Putamen (tissue), 1 donor: ENCODE measurements around the gene PPP4R4.
"Not testable (repeated sequence)": the region's sequence is repeated elsewhere in the genome, so short reads cannot be mapped to it uniquely, and the experiment has no call there.

Source experiments
- DNase-seq: peaks from one replicate; pipeline ENCODE4 v3.0.0-alpha.2; 2016; ENCODE audit warnings: low spot score

The PPP4R4 gene

DNA sequence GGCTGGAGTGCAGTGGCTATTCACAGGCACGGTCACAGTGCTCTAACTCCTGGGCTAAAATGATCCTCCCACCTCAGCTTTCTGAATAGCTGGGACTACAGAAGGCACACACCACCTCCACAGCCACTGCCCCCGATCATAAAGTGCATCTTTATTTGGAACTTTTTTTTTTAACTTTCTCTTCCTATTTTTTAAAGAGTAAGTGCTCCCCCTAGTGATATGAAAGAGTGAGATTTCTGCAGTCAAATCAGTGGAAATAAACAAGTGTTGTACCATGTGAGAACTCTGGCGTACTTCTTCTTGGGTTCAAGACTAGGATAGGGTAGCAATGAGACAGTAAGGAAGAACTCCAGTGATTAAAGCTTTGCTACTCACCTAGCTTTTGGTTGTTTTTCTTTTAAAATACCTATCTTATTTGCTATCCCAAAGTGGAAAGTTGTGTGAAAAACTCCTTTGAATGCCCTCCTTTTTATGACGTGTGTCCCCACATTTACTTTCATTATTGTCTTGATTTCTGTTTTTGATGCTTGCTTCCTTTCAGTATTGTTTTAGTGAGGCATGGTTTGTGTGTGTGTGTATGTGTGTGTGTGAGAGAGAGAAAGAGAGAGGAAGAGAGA is 6.6 kb downstream of the PPP4R4 start:
- no peak for DNase-seq

DNA sequence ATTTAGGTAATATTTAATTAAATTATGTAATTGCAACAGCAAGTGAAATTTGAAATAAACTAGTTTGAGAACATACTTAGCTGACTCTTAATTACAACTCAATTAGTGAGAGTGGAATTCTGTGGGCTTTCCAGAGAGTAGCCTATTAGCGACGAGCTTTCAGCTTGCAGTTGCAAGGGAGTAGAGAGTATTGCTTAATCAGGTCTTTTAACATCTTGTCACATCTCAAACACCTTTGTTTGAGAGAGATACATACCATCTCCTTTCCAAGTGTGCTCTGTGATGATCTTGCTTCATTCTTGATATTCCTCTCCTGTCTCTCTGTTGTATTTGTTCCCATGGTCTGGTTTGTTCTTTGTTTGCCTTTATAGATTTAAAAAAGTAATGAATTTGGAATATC is 7.7 kb downstream of the PPP4R4 start:
- no peak for DNase-seq

DNA sequence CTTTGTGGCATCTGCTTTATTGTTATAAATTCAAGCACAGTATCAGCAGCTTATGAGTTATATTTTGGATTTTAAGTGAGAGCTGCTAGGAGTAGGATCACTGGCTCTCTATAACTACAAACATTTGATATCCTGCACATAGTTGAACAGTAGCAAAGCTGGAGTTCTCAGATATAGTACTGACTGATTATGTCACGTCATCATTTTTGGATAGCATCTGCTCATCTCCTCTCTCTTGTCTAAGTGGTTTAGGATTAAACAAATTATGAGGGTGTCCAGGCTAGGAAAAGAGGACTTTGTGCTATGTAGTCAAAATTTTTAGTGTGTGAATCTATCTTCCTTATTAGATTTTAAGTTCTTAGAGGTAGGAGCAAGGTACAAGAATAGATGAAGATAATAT is 18.4 kb downstream of the PPP4R4 start:
- DNase-seq = no peak

DNA sequence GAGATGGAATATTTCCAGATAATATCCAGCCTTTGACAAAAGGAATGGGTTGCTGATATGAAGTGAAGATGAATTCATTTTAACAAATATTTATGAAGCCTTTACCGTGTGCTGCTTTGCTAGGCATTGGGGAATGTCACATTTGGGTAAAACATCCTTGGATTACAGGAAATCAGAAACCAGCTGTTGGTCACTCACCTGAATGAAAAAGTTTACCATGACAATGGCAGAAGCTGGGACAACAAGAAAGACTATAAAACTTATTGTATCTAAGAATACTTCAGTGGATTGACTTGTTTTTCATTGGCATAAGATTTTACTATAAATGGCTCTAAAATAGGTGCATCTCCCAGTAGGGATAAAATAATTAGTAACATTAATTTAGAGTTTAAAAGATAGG is 19.7 kb downstream of the PPP4R4 start:
- no peak for DNase-seq

DNA sequence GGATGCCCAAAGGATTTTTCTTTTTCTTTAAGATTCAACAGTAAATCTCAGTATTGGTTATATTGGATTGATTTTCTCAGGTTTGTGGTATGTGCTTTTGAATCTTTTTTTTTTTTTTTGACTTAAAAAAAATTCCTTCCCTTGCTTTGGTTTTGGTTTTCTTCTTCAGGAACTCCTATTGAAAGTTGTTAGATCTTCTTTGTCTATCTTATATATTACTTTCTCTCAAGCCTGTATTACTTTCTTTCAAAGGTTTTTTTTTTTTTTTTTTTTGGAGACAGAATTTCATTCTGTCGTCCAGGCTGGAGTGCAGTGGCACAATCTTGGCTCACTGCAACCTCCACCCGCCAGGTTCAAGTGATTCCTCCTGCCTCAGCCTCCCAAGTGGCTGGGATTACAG is 21.9 kb downstream of the PPP4R4 start:
- DNase-seq = no peak

DNA sequence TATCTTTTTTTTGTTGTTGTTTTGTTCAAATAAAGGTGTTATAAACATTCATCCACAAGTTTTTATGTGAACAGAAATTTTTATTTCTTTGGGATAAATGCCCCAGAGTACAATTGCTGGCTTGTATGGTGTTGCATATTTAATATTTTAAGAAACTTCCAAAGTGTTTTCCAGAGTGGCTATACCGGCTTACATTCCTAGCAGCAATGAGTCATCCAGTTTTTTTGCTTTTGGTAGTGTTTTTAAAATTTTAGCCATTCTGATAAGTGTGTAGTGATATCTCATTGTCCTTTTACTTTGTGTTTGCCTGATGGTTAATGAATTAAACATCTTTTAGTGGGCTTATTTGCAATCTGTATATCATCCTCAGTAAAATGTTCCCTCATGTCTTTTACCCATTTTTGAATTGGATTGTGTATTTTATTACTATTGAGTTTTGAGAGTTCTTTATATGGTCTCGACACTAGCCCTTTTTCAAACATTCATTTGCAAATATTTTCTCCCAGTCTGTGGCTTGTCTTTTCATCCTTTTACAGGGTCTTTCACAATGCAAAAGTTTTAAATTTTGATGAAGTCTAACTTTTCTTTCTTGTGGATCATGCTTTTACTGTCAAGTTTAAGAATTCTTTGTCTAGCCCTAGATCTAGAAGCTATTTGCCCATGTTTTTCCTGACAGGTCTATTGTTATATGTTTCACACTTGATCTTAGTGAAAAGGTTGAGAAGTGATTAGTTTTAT is 29.5 kb downstream of the PPP4R4 start:
- no peak for DNase-seq

DNA sequence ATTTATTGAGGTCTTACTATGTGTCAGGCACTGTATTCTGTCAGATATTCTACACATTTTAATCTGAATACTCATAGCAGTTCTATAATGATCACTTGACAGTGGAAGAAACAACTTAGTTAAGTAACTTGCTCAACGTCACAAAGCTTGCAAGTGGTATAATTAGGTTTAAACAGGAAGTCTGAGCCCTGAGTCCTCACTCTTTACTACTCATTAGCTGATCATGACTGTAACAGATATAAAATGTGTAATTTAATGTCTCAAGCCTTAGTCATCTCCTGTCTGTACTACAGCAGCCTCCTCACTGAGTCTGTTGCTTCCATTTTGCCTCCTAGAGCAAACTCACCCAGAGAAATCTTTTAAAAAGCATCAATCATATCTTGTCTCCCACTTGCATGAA is 38.9 kb downstream of the PPP4R4 start:
- DNase-seq = no peak

DNA sequence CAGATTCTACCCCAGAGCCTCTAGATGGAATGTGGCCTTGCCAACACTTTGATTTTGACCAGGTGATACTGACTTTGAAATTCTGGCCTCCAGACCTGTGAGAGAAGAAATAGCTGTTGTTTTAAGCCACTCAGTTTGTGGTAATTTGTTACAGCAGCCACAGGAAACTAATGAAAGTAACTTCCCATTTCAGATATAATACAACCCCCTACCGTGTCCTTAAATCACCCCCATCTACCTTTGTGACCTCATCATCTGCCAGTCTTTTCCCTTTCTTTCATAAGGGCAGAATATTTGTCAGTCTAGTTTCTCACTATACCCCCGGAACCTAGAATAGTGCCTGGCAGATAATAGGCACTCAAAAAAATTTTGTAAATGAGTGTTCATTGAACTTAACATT is 39.6 kb downstream of the PPP4R4 start:
- DNase-seq = no peak

DNA sequence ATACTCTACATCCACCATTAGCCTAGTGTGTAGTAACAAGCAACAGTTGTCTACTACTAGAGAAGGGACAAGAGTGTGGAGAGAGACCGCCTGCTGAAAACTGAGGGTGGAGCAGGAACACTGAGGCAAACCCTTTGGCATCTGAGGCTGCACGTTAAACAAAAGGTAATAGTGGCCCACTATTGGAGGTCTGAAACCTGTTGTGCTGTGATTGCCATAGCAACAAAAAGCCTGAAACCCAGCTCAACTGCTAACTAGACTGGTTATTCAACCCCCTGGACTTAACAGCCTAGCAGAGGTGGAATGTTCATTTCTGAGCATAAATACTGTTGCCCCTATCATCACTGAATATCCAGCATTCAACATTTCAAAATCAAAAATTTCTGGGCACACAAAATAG is 43.0 kb downstream of the PPP4R4 start:
- DNase-seq = no peak

DNA sequence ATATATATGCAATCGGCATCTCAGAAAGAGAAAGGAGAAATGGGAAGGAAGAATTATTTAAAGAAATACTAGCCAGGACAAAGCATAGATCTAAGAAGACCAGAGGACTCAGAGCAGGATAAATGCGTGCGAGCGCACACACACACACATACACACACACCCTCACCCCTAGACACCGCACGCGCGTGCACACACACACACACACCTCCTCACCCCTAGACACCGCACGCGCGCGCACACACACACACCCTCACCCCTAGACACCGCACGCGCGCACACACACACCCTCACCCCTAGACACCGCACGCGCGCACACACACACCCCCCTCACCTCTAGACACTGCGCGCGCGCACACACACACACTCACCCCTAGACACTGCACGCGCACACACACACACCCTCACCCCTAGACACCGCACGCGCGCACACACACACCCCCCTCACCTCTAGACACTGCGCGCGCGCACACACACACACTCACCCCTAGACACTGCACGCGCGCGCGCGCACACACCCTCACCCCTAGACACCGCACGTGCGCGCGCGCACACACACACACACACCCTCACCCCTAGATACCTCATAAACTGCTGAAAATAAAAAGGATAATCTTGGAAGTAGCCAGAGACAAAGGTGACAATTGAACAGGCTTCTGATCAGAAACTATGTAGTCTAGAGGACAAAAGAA is 44.2 kb downstream of the PPP4R4 start:
- not testable (repeated sequence) for DNase-seq

DNA sequence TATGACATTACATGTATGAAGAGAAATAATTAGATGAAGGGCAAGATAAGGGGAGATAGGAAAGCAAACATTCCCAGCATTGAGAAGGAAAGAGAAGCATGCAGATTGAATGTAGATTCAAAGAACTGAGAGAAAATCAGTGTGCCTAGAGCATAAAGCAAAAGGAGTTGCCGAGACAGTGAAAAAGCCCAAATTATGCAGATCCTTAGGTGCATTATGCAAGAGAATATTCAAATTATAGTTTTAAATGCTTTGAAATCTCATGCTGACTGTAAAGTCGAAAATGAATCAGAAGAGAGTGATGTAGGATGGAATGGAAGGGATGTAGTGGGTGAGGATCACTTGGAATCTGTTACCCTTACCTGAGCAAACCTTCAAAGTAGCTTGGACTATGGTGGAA is 49.9 kb downstream of the PPP4R4 start:
- peak; percentile 35 for DNase-seq

DNA sequence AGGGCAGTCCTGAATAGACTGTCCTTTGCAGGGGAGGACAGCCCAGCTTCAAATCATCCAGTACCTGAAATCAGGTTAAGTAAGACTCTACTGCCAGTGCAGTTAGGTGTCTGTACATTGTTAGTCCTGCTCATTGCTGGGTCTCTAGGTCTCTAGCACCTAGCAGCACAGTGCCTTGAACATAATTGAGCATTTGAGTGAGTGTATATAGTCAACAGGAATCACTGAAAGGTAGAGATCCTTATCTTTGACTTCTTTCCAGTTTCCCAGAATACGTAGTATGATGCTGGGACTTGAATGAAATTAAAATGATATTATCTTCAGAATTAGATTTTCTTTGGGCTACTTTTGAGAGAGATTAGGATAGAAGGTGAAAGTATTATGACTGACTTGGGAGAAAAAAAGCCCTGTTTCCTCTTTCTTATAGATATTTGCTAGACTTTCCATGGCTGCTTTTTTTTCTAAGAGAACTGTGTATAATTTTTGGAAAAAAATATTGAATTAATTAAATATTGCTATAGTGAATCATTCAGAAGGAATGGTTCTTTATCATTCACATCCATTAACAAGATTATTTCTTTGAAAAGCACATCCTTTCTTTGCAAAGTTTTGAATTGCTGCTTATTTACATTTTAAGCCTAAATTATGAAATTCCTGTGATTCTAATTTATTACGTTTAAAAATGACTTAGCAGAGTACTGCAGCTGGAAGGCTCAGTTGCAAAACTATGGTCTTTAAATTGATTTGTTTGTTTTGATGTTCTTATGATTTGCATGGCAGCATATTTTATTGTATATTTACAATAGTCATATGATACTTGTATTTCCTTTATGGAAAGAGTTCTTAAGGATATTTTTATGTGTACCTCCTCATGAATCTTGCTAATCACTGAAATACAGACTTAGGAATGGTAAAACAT is 51.6 kb downstream of the PPP4R4 start:
- no peak for DNase-seq

DNA sequence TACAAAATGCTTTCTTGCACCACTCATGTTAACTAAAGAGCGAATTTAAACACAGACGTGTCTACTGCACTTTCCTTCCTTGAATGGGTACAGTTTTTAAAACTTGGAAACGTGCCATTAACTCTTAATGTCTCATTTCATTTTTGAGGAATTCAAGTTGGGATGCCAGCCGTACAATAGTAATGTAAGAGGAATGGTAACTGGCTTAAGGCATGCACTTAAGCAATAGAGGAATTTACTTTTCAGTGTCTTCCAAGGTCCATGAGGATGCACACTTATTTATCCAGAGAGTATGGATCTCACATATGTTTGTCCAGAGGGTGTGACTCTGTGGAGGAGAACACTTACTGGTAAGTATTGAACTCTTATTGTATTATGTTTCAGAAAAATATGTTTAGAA is 52.9 kb downstream of the PPP4R4 start:
- DNase-seq = no peak

DNA sequence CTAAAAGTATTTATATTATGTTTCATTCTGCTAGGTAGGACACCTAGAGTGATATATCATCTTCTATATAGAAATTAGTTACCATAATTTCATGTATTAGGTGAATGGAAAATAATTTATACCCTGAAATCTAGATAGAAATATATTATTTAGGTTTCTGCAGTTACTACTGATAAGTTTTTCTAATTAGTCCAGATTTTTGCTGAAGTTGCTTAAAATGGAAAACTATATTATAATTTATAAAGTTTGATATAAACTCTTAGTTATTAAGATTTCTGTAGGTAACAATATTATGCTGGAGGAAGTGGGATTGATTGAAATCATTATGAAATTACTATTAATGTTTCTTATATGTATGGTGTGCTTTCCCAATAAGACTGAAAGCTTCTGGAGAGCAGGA is 62.9 kb downstream of the PPP4R4 start:
- no peak for DNase-seq

DNA sequence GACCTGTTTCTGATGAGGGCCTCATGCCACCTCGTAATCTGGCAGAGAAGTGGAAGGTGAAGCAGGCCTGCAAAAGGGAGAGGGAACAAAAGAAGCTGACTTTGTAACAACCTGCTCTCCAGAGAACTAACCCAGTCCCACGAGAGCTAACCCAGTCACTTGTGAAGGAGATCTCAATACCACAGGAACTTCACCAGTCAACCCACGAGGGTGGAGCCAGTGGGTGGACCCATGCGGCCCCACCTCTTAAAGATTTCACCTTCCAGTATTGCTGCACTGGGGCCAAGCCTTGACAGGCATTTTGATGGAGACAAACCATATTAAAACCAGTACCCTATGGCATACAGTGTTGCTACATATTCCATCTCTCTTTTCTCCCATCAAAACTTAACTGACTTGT is 63.9 kb downstream of the PPP4R4 start:
- no peak for DNase-seq

DNA sequence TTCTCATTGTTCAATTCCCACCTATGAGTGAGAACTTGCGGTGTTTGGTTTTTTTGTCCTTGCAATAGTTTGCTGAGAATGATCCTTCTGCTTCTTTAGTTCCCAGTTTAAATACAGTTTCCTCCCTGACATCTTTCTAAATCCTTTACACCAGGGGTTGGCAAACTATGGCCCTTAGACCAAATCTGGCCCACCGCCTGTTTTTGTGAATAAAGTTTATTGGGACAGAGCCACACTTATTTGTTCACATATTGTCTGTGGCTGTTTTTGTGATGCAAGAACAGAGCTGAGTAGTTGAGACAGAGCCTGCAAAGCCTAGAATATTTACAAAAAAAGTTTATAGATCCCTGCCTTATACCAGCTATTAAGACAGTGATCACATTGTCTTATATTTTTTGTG is 65.3 kb downstream of the PPP4R4 start:
- DNase-seq = peak; percentile 9

DNA sequence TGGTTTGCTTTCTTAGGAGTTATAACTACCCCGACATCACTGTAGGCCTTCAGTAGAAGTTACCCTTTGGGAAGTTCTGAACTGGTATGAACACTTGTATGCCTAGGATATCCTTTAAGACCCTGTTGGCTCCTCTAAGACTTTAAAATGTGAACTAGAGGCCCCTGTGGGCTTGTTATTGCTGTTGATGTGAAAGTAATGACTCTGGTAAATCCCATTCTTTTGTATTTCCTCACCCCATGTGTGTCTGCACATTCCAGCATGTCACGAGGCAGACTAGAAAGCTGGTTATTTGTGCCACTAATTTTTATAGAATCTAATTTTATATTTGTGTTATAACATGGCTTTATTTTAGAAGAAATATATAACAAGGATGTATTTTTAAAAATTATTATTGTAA is 70.1 kb downstream of the PPP4R4 start:
- DNase-seq = no peak

DNA sequence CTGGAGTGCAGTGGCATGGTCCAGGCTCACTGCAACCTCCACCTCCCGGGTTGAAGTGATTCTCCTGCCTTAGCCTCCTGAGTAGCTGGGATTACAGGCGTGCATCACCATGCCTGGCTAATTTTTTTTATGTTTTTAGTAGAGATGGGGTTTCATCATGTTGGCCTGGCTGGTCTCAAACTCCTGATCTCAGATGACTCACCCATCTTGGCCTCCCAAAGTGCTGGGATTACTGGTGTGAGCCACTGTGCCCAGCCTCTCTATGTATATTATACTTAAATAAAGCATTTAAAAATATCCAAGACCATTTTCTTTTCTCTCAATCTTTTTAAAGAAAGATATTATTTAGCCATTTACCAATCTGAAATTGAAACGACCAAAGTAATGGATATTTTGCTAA is 90.1 kb downstream of the PPP4R4 start:
- DNase-seq = not testable (repeated sequence)

DNA sequence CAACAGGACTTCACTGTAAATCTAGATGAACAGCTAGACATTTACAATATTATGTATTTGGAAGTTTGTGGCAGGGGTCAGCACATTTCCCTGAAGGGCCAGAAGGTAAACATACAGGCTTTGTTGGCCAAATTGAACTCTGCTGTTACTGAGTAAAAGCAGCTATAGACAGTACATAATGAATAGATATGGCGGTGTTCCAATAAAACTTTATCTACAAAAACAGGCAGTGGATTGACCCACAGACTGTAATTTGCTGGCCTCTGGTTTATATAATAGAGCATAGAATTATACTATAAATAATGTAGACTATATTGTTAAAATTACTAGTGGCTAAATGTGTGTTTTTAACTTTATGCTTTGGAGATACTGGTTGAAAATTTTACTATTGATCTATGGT is 93.2 kb downstream of the PPP4R4 start:
- no peak for DNase-seq

DNA sequence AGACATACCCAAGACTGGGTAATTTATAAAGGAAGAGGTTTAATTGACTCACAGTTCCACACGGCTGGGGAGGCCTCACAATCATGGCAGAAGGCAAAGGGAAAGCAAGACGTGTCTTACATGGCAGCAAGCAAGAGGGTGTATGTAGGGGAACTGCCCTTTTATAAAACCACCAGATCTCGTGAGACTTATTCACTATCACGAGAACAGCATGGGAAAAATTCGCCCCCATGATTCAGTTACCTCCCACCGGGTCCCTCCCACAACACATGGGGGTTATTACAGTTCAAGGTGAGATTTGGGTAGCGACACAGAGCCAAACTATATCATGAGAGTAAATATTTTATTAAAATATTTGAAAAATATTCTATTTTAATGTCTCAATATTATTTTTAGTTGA is 94.5 kb downstream of the PPP4R4 start:
- DNase-seq = not testable (repeated sequence)

DNA sequence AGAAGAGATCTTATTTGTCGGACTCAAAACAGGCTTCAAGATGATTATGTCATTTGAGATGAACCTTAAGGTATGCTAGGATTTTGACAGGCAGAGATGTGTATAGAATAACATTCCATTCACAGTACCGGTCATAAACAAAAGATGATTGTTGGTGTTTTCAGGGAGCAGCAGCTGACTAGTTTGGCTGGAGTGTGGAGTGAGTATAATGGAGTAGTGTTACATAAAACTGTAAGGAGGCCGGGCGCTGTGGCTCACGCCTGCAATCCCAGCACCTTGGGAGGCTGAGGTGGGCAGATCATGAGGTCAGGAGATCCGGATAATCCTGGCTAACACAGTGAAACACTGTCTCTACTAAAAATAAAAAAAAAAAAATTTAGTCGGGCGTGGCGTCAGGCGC is 95.0 kb downstream of the PPP4R4 start:
- peak; percentile 83 for DNase-seq

DNA sequence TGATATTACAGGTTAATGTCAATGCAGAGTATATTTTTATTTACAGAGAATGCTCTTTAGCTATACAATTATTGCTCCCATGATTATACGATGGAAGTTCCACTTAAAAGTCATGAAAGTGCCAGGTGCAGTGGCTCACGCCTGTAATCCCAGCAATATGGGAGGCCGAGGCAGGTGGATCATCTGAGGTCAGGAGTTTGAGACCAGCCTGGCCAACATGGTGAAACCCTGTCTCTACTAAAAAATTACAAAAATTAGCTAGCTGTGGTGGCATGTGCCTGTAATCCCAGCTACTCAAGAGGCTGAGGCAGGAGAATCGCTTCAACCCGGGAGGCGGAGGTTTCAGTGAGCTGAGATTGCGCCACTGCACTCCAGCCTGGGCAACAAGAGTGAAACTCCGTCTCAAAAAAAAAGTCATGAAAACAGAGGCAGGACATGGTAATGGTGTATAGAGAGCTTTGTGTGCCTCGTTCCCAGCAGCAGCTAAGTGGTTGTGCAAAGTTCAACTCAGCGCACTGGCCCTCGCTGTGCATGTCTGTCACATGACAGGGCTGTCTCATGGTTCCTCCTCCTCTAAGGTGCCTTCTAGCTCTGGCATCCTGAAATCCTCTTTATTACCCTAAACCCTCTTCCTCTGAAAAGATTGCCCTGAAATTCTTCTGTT is 102.9 kb downstream of the PPP4R4 start:
- DNase-seq = not testable (repeated sequence)
